Ishikawa (cell line): ENCODE results near the gene MYL4.

Source experiments
- CEBPB ChIP-seq: IDR thresholded peaks from 2 replicates; pipeline ENCODE4 v1.6.1; 2012
- CREB1 ChIP-seq: IDR thresholded peaks from 2 replicates; pipeline ENCODE4 v1.6.1; 2012; ENCODE audit warnings: low read depth
- EGR1 ChIP-seq: IDR thresholded peaks from 2 replicates; pipeline ENCODE4 v1.6.1; 2012
- EP300 ChIP-seq: IDR thresholded peaks from 2 replicates; pipeline ENCODE4 v1.6.1; 2012; ENCODE audit warnings: borderline replicate concordance
- FOXM1 ChIP-seq: IDR thresholded peaks from 2 replicates; pipeline ENCODE4 v1.6.1; 2012; ENCODE audit warnings: low read depth, borderline replicate concordance
- NFIC ChIP-seq: IDR thresholded peaks from 2 replicates; pipeline ENCODE4 v1.6.1; 2012
- RAD21 ChIP-seq: IDR thresholded peaks from 2 replicates; pipeline ENCODE4 v1.6.1; 2012; ENCODE audit warnings: low read depth
- TAF1 ChIP-seq: IDR thresholded peaks from 2 replicates; pipeline ENCODE4 v1.6.1; 2012; ENCODE audit warnings: low read depth, mild to moderate bottlenecking
- TCF12 ChIP-seq: IDR thresholded peaks from 2 replicates; pipeline ENCODE4 v1.6.1; 2012; ENCODE audit warnings: low read depth
- TEAD4 ChIP-seq: IDR thresholded peaks from 2 replicates; pipeline ENCODE4 v1.6.1; 2012
- YY1 ChIP-seq: IDR thresholded peaks from 2 replicates; pipeline ENCODE4 v1.6.1; 2012; ENCODE audit warnings: low read depth
- TF ChIP-seq, protein P1 (sequence below): IDR thresholded peaks from 2 replicates; pipeline ENCODE4 v1.6.1; 2012
- TF ChIP-seq, protein P2 (sequence below): IDR thresholded peaks from 2 replicates; pipeline ENCODE4 v1.6.1; 2012; ENCODE audit warnings: low read depth, mild to moderate bottlenecking
- TF ChIP-seq, protein P3 (sequence below): IDR thresholded peaks from 2 replicates; pipeline ENCODE4 v1.6.1; 2012

DNA sequence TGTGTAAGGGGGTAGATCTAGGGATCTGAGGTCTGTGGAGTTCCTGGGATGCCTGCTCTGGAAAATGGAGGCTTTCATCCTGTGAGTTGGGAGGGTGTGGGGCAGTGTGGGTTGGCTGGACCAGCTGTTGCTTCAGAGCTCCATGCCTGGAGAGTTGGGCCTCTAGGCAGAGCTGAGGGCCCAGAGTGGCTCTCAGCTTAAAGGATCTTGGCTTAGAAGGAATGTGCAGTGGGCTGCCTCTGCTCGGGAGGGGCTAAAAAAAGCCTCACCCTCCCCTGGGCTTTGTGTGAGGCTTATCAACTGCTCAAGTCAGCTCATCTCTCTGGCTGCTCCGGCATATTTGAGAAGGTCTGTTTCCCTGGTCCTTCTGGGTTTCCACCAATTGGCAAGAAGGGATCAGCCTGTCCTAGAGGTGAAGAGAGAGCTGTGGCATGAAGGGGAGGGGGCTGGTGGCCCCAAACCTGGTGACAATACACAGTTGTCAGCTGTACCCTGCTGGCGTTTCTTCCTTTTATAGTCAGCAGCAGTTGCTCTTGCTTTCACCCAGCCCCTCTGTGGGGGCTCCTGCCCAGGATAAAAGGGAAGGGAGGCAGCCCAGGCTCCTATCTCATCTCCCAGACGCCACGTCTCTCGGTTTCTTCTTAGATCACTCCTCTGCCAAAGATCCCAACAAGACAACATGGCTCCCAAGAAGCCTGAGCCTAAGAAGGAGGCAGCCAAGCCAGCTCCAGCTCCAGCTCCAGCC lies at the start of gene MYL4:
- TF ChIP-seq FOXM1 (no peak), CREB1 (no peak), TAF1 (no peak), EP300 (no peak), TEAD4 (no peak), NFIC (no peak), RAD21 (no peak), CEBPB (no peak), YY1 (no peak), TCF12 (no peak), EGR1 (no peak)
- TF ChIP-seq, protein P1, sequence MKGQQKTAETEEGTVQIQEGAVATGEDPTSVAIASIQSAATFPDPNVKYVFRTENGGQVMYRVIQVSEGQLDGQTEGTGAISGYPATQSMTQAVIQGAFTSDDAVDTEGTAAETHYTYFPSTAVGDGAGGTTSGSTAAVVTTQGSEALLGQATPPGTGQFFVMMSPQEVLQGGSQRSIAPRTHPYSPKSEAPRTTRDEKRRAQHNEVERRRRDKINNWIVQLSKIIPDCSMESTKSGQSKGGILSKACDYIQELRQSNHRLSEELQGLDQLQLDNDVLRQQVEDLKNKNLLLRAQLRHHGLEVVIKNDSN: no peak
- TF ChIP-seq, protein P2, sequence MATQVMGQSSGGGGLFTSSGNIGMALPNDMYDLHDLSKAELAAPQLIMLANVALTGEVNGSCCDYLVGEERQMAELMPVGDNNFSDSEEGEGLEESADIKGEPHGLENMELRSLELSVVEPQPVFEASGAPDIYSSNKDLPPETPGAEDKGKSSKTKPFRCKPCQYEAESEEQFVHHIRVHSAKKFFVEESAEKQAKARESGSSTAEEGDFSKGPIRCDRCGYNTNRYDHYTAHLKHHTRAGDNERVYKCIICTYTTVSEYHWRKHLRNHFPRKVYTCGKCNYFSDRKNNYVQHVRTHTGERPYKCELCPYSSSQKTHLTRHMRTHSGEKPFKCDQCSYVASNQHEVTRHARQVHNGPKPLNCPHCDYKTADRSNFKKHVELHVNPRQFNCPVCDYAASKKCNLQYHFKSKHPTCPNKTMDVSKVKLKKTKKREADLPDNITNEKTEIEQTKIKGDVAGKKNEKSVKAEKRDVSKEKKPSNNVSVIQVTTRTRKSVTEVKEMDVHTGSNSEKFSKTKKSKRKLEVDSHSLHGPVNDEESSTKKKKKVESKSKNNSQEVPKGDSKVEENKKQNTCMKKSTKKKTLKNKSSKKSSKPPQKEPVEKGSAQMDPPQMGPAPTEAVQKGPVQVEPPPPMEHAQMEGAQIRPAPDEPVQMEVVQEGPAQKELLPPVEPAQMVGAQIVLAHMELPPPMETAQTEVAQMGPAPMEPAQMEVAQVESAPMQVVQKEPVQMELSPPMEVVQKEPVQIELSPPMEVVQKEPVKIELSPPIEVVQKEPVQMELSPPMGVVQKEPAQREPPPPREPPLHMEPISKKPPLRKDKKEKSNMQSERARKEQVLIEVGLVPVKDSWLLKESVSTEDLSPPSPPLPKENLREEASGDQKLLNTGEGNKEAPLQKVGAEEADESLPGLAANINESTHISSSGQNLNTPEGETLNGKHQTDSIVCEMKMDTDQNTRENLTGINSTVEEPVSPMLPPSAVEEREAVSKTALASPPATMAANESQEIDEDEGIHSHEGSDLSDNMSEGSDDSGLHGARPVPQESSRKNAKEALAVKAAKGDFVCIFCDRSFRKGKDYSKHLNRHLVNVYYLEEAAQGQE: no peak
- TF ChIP-seq, protein P3, sequence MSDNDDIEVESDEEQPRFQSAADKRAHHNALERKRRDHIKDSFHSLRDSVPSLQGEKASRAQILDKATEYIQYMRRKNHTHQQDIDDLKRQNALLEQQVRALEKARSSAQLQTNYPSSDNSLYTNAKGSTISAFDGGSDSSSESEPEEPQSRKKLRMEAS: no peak
